B cell (primary cell): ENCODE data around the gene NEUROG1. TPM values are rescaled to one million over a fixed set of nuclear protein-coding genes. Genes with fewer than 3 reads are reported as not detected.

ENCODE experiments used
- ATAC-seq: fragments of 200-7000 bp; cut with Tn5 transposase; one replicate; pipeline ENCODE4 v1.10.0; 2021; ENCODE audit warnings: low read depth, mild to moderate bottlenecking, moderate number of reproducible peaks, moderate library complexity
- CTCF ChIA-PET: fragments of 350-600 bp; sonication (Branson Sonifier 250); formaldehyde crosslinking; loops from one replicate; lab custom pipeline; 2021; ENCODE audit warnings: antibody characterized with exemption, inconsistent platforms; lab: Charles Lee
- POLR2A ChIA-PET: fragments of 350-600 bp; sonication (Branson Sonifier 250); formaldehyde crosslinking; loops from one replicate; lab custom pipeline; 2021; ENCODE audit warnings: antibody characterized with exemption; lab: Charles Lee
- DNase-seq: peaks from one replicate; pipeline ENCODE4 v3.0.0; 2013
- H2AFZ ChIP-seq: 2 replicates; pipeline ENCODE4 v1.6.1; 2012; ENCODE audit warnings: mild to moderate bottlenecking, low read depth, low read length; ENCODE audit not compliant: insufficient read depth, poor library complexity, severe bottlenecking
- H3K27ac ChIP-seq, 2 donors: 1 replicate in 1 of 2; 2 replicates in 1 of 2; pipeline ENCODE4 v1.5.1; 2012 to 2013; ENCODE audit warnings: low read length in 2 of 2, mild to moderate bottlenecking in 2 of 2, moderate library complexity in 1 of 2
- H3K27me3 ChIP-seq, 4 experiments: fragments of 200-600 bp in 1 of 4; sonication (generic) in 1 of 4; replicated peaks in 1 of 4; 1 replicate in 2 of 4; 2 replicates in 2 of 4; pipeline versions ENCODE4 v1.6.1 to v1.7.0; 2013 to 2016; ENCODE audit warnings: low read length in 3 of 4, mild to moderate bottlenecking in 2 of 4, mixed read lengths in 1 of 4, moderate library complexity in 1 of 4; ENCODE audit not compliant: insufficient read depth in 4 of 4, control insufficient read depth in 3 of 4; ENCODE audit errors: control extremely low read depth in 1 of 4
- H3K36me3 ChIP-seq, 2 experiments: replicated peaks in 1 of 2; 1 replicate in 1 of 2; 2 replicates in 1 of 2; pipeline versions ENCODE4 v1.6.1 to v1.7.1; 2013; ENCODE audit warnings: low read length in 1 of 2; ENCODE audit not compliant: insufficient read depth in 2 of 2, control insufficient read depth in 1 of 2; ENCODE audit errors: control extremely low read depth in 1 of 2, extremely low read depth in 1 of 2
- H3K4me1 ChIP-seq, 2 donors: fragments of 200-600 bp in 1 of 2; sonication (generic) in 1 of 2; 1 replicate in 1 of 2; 2 replicates in 1 of 2; pipeline versions ENCODE4 v1.5.1 to v1.6.1; 2013 to 2017; ENCODE audit warnings: low read length in 2 of 2; ENCODE audit not compliant: control insufficient read depth in 2 of 2, insufficient read depth in 2 of 2
- H3K4me2 ChIP-seq: replicated peaks from 2 replicates; pipeline ENCODE3; 2012; ENCODE audit warnings: mild to moderate bottlenecking, low read depth, low read length; ENCODE audit not compliant: poor library complexity, severe bottlenecking
- H3K4me3 ChIP-seq, 5 experiments: fragments of 200-600 bp in 1 of 5; sonication (generic) in 1 of 5; 1 replicate in 3 of 5; 2 replicates in 2 of 5; pipeline versions ENCODE4 v1.5.1 to v1.7.0; 2011 to 2016; ENCODE audit warnings: low read length in 4 of 5, mild to moderate bottlenecking in 4 of 5, low read depth in 2 of 5, control low read depth in 1 of 5, moderate library complexity in 1 of 5; ENCODE audit not compliant: insufficient read depth in 1 of 5; ENCODE audit errors: control extremely low read depth in 1 of 5, extremely low read depth in 1 of 5
- H3K79me2 ChIP-seq: fragments of 200-600 bp; sonication (generic); one replicate; pipeline ENCODE4 v1.6.0; 2016; ENCODE audit warnings: low read length; ENCODE audit not compliant: control insufficient read depth, insufficient read depth
- H3K9ac ChIP-seq: fragments of 200-600 bp; sonication (generic); 2 replicates; pipeline ENCODE4 v1.6.1; 2017; ENCODE audit warnings: mild to moderate bottlenecking, low read length, moderate library complexity
- H3K9me3 ChIP-seq, 3 donors: one replicate each; pipeline versions ENCODE4 v1.6.1 to v1.7.1; 2013; ENCODE audit warnings: low read length in 2 of 3; ENCODE audit not compliant: control insufficient read depth in 2 of 3, insufficient read depth in 1 of 3; ENCODE audit errors: control extremely low read depth in 1 of 3
- H4K20me1 ChIP-seq: 2 replicates; pipeline ENCODE4 v1.6.0; 2012; ENCODE audit warnings: mild to moderate bottlenecking, low read length; ENCODE audit not compliant: insufficient read depth, control insufficient read depth, poor library complexity, severe bottlenecking
- H3K27ac Mint-ChIP-seq: one replicate; pipeline ENCODE4 v1.8.0; 2021; ENCODE audit warnings: mixed read lengths
- H3K27me3 Mint-ChIP-seq: one replicate; pipeline ENCODE4 v1.8.0; 2021; ENCODE audit warnings: mixed read lengths
- H3K4me1 Mint-ChIP-seq: one replicate; pipeline ENCODE4 v1.8.0; 2021; ENCODE audit warnings: mixed read lengths
- H3K4me3 Mint-ChIP-seq: one replicate; pipeline ENCODE4 v1.8.0; 2021; ENCODE audit warnings: mixed read lengths
- H3K9me3 Mint-ChIP-seq: one replicate; pipeline ENCODE4 v1.8.0; 2022; ENCODE audit warnings: mixed read lengths; ENCODE audit not compliant: insufficient read depth
- CTCF ChIP-seq: fragments of 200-600 bp; IDR thresholded peaks from one replicate; pipeline ENCODE4 v1.8.0; 2022; ENCODE audit warnings: antibody characterized with exemption, mild to moderate bottlenecking
- EZH2 ChIP-seq: IDR thresholded peaks from 2 replicates; pipeline ENCODE4 v1.6.1; 2012; ENCODE audit warnings: borderline replicate concordance, low read depth, mild to moderate bottlenecking, moderate library complexity, low read length; ENCODE audit not compliant: insufficient read depth, poor library complexity, severe bottlenecking
- WGBS: methylation state at CpG from one replicate; pipeline ENCODE4 v1.1.5; 2013; ENCODE audit warnings: missing lambda C conversion rate; ENCODE audit not compliant: insufficient coverage; 5-methylcytosine and 5-hydroxymethylcytosine counted together
- intact Hi-C: fragments of 100-400 bp; cut with micrococcal nuclease; formaldehyde crosslinking; loops from one replicate; pipeline ENCODE4 v1.10.0; 2022
- polyA plus RNA-seq: library from polyadenylated mRNA; depleted of rRNA; stranded (reverse); fragments of >200 nt; gene quantifications from 2 replicates; pipeline ENCODE4 v1.2.3, GENCODE V29; 2012
- total RNA-seq, 2 donors: library from RNA; stranded (reverse); fragments of 120-200 nt in 1 of 2; gene quantifications; 1 replicate in 1 of 2; 2 replicates in 1 of 2; pipeline versions ENCODE4 v1.2.3 to v1.2.4, GENCODE V29; 2013 to 2022

NEUROG1 gene
- total and polyA plus RNA-seq, 2 donors (not counting 1 experiment from before 2014, with no cell fraction given): not detected

GRCh38 chr5:135537745-135538144 lies 2.0 kb upstream of the NEUROG1 start:
- ATAC-seq: no peak
- no peak overlapping the region for H3K4me3 Mint-ChIP-seq

GRCh38 chr5:135537271-135537670 lies 1.5 kb upstream of the NEUROG1 start:
- no peaks in the 10 kb centered on the region for H3K36me3 ChIP-seq
- Mint-ChIP-seq H3K4me3 (no peak overlapping the region), H3K9me3 (no peaks in the 10 kb centered on the region), H3K4me1 (peaks cover 7% of the 10 kb centered on the region), H3K27me3 (peaks cover 81% of the 10 kb centered on the region), H3K27ac (no peak overlapping the region)
- POLR2A ChIA-PET: no interaction called here
- intact Hi-C loops: no loop called here
- WGBS: 66% methylated on average over 7 of the region's 7 CpGs
- H3K27ac ChIP-seq: no peak overlapping the region
- H4K20me1 ChIP-seq: no peaks in the 10 kb centered on the region
- H3K27me3 ChIP-seq: peaks cover 0 to 83% (median 30%) of the 10 kb centered on the region in 4 experiments
- no peak overlapping the region for H3K9ac ChIP-seq
- H2AFZ ChIP-seq: no peak overlapping the region
- CTCF ChIA-PET: no interaction called here
- no peak overlapping the region for H3K4me2 ChIP-seq
- ATAC-seq: no peak
- peaks cover 0 to 7% of the 10 kb centered on the region in 2 donors for H3K4me1 ChIP-seq
- peaks cover 0 to 14% (median 0%) of the 10 kb centered on the region in 3 donors for H3K9me3 ChIP-seq
- no peak for DNase-seq
- no peak for TF ChIP-seq EZH2
- no peak overlapping the region for H3K4me3 ChIP-seq
- H3K79me2 ChIP-seq: no peaks in the 10 kb centered on the region

More at GRCh38 chr5:135537745-135538144, 2.0 kb upstream of the NEUROG1 start:
- Histone ChIP-seq H3K9ac (no peak overlapping the region), H3K27me3 (peaks cover 0 to 79% (median 31%) of the 10 kb centered on the region in 4 experiments), H2AFZ (no peak overlapping the region), H3K4me3 (no peak overlapping the region), H3K4me1 (peaks cover 0 to 7% of the 10 kb centered on the region in 2 donors), H3K36me3 (no peaks in the 10 kb centered on the region), H3K9me3 (peaks cover 0 to 14% (median 0%) of the 10 kb centered on the region in 3 donors), H3K4me2 (no peak overlapping the region), H3K27ac (no peak overlapping the region), H4K20me1 (no peaks in the 10 kb centered on the region), H3K79me2 (no peaks in the 10 kb centered on the region)
- peaks cover 76% of the 10 kb centered on the region for H3K27me3 Mint-ChIP-seq
- no peak overlapping the region for H3K27ac Mint-ChIP-seq
- peaks cover 7% of the 10 kb centered on the region for H3K4me1 Mint-ChIP-seq
- intact Hi-C loops: no loop called here
- ChIA-PET CTCF (no interaction called here), POLR2A (no interaction called here)
- 100% methylated on average over 2 of the region's 2 CpGs for WGBS
- no peaks in the 10 kb centered on the region for H3K9me3 Mint-ChIP-seq
- TF ChIP-seq EZH2 (no peak), CTCF (no peak)
- DNase-seq: no peak
